Measurements from ENCODE around the gene PTPN1. TPM values are rescaled to one million over a fixed set of nuclear protein-coding genes. Genes with fewer than 3 reads are reported as not detected.

The PTPN1 gene
- total RNA-seq, 1 donor: 28.6 TPM

GRCh38 chr20:50516935-50517816 lies 7.0 kb downstream of the PTPN1 start:
- Histone ChIP-seq H3K4me2 (ENCODE audit: insufficient read depth, low read length) (peak overlapping the region; percentile 80), H3K4me1 (ENCODE audit: insufficient read depth, low read length) (peaks cover 82% of the 10 kb centered on the region), H3K36me3 (ENCODE audit: insufficient read depth, low read length) (no peaks in the 10 kb centered on the region), H4K20me1 (ENCODE audit: insufficient read depth, low read length) (peaks cover 39% of the 10 kb centered on the region), H3K9me3 (ENCODE audit: low read depth, low read length) (no peaks in the 10 kb centered on the region), H3K79me2 (ENCODE audit: insufficient read depth, low read length) (peaks cover 99% of the 10 kb centered on the region), H3K4me3 (ENCODE audit: insufficient read depth, low read length) (peak overlapping the region; percentile 1), H3K27me3 (ENCODE audit: insufficient read depth, low read length) (no peaks in the 10 kb centered on the region), H2AFZ (ENCODE audit: low read length) (no peak overlapping the region), H3K27ac (ENCODE audit: low read depth, low read length) (peak overlapping the region; percentile 81)
- TF ChIP-seq CTCF (IDR thresholded peaks at IDR 0.05; ENCODE audit: extremely low read depth, low read depth, low read length): no peak
- no peak for DNase-seq (ENCODE audit: insufficient read length, low spot score, missing footprints)

GRCh38 chr20:50517817-50518154 lies 7.6 kb downstream of the PTPN1 start:
- H3K4me2 ChIP-seq (ENCODE audit: insufficient read depth, low read length): peak overlapping the region; percentile 80
- peak overlapping the region; percentile 81 for H3K27ac ChIP-seq (ENCODE audit: low read depth, low read length)
- no peak for DNase-seq (ENCODE audit: insufficient read length, low spot score, missing footprints)
- no peak for TF ChIP-seq CTCF (IDR thresholded peaks at IDR 0.05; ENCODE audit: extremely low read depth, low read depth, low read length)
- H4K20me1 ChIP-seq (ENCODE audit: insufficient read depth, low read length): peaks cover 37% of the 10 kb centered on the region
- no peaks in the 10 kb centered on the region for H3K9me3 ChIP-seq (ENCODE audit: low read depth, low read length)
- H3K4me3 ChIP-seq (ENCODE audit: insufficient read depth, low read length): peak overlapping the region; percentile 50
- no peaks in the 10 kb centered on the region for H3K27me3 ChIP-seq (ENCODE audit: insufficient read depth, low read length)
- no peaks in the 10 kb centered on the region for H3K36me3 ChIP-seq (ENCODE audit: insufficient read depth, low read length)
- no peak overlapping the region for H2AFZ ChIP-seq (ENCODE audit: low read length)
- H3K4me1 ChIP-seq (ENCODE audit: insufficient read depth, low read length): peaks cover 81% of the 10 kb centered on the region
- H3K79me2 ChIP-seq (ENCODE audit: insufficient read depth, low read length): peaks cover 99% of the 10 kb centered on the region

- Histone ChIP-seq H3K27me3 (ENCODE audit: insufficient read depth, low read length) (no peaks in the 10 kb centered on the region), H3K79me2 (ENCODE audit: insufficient read depth, low read length) (peaks cover 99% of the 10 kb centered on the region), H3K4me3 (ENCODE audit: insufficient read depth, low read length) (peak overlapping the region; percentile 50), H3K36me3 (ENCODE audit: insufficient read depth, low read length) (no peaks in the 10 kb centered on the region), H3K4me2 (ENCODE audit: insufficient read depth, low read length) (peak overlapping the region; percentile 80), H3K27ac (ENCODE audit: low read depth, low read length) (peak overlapping the region; percentile 81), H3K4me1 (ENCODE audit: insufficient read depth, low read length) (peaks cover 76% of the 10 kb centered on the region), H4K20me1 (ENCODE audit: insufficient read depth, low read length) (peaks cover 40% of the 10 kb centered on the region), H2AFZ (ENCODE audit: low read length) (no peak overlapping the region), H3K9me3 (ENCODE audit: low read depth, low read length) (no peaks in the 10 kb centered on the region)
- no peak for TF ChIP-seq CTCF (IDR thresholded peaks at IDR 0.05; ENCODE audit: extremely low read depth, low read depth, low read length)
- no peak for DNase-seq (ENCODE audit: insufficient read length, low spot score, missing footprints)
Observed at GRCh38 chr20:50518270-50518721, 8.1 kb downstream of the PTPN1 start.

GRCh38 chr20:50519036-50519762 lies 9.0 kb downstream of the PTPN1 start:
- H3K4me2 ChIP-seq (ENCODE audit: insufficient read depth, low read length): peak overlapping the region; percentile 80
- H3K79me2 ChIP-seq (ENCODE audit: insufficient read depth, low read length): peaks cover 99% of the 10 kb centered on the region
- H2AFZ ChIP-seq (ENCODE audit: low read length): no peak overlapping the region
- no peaks in the 10 kb centered on the region for H3K27me3 ChIP-seq (ENCODE audit: insufficient read depth, low read length)
- H3K4me1 ChIP-seq (ENCODE audit: insufficient read depth, low read length): peaks cover 67% of the 10 kb centered on the region
- H3K36me3 ChIP-seq (ENCODE audit: insufficient read depth, low read length): no peaks in the 10 kb centered on the region
- DNase-seq (ENCODE audit: insufficient read length, low spot score, missing footprints): no peak
- no peaks in the 10 kb centered on the region for H3K9me3 ChIP-seq (ENCODE audit: low read depth, low read length)
- no peak overlapping the region for H3K4me3 ChIP-seq (ENCODE audit: insufficient read depth, low read length)
- no peak for TF ChIP-seq CTCF (IDR thresholded peaks at IDR 0.05; ENCODE audit: extremely low read depth, low read depth, low read length)
- peaks cover 39% of the 10 kb centered on the region for H4K20me1 ChIP-seq (ENCODE audit: insufficient read depth, low read length)
- H3K27ac ChIP-seq (ENCODE audit: low read depth, low read length): peak overlapping the region; percentile 81

Measured in osteoblast (primary cell).